Measurements from ENCODE around the gene MAN1C1. TPM values are rescaled to one million over a fixed set of nuclear protein-coding genes. Genes with fewer than 3 reads are reported as not detected.
A peak's percentile ranks its signal among the peaks of the same experiment; 100 is the strongest.

Gene MAN1C1
- total RNA-seq, 1 donor from 2014 or later, result 29.1 TPM

DNA sequence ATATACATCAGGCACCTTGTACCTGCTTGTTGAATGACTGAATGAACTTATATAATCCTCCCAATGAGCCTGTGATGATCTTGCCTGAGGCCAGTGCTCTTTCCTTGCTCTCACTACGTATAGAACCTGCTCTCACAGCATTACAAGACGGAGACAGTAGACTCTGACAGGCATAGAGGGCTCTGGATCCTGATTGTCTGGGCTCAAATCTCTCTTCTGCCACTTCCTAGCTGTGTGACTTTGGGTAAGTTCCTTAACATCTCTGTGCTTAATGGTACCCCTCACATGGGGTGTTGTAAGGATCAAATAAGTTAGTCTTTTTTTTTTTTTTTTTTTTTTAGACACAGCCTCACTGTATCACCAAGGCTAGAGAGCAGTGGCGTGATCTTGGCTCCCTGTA, 4.2 kb upstream of the MAN1C1 start:
- no peak overlapping the region for H3K27ac Mint-ChIP-seq (ENCODE audit: unreplicated experiment)
- H3K36me3 Mint-ChIP-seq (ENCODE audit: low read depth, unreplicated experiment), result no peaks in the 10 kb centered on the region
- H3K4me3 Mint-ChIP-seq (ENCODE audit: unreplicated experiment), result no peak overlapping the region
- no peaks in the 10 kb centered on the region for H3K9me3 Mint-ChIP-seq (ENCODE audit: unreplicated experiment)
- TF ChIP-seq, protein P1, sequence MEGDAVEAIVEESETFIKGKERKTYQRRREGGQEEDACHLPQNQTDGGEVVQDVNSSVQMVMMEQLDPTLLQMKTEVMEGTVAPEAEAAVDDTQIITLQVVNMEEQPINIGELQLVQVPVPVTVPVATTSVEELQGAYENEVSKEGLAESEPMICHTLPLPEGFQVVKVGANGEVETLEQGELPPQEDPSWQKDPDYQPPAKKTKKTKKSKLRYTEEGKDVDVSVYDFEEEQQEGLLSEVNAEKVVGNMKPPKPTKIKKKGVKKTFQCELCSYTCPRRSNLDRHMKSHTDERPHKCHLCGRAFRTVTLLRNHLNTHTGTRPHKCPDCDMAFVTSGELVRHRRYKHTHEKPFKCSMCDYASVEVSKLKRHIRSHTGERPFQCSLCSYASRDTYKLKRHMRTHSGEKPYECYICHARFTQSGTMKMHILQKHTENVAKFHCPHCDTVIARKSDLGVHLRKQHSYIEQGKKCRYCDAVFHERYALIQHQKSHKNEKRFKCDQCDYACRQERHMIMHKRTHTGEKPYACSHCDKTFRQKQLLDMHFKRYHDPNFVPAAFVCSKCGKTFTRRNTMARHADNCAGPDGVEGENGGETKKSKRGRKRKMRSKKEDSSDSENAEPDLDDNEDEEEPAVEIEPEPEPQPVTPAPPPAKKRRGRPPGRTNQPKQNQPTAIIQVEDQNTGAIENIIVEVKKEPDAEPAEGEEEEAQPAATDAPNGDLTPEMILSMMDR (IDR thresholded peaks at IDR 0.05; ENCODE audit: unreplicated experiment), result no peak
- H3K4me1 Mint-ChIP-seq (ENCODE audit: unreplicated experiment), result no peaks in the 10 kb centered on the region
- H3K27me3 Mint-ChIP-seq (ENCODE audit: unreplicated experiment), result peaks cover 5% of the 10 kb centered on the region
- DNase-seq (ENCODE audit: low spot score), result no peak

DNA sequence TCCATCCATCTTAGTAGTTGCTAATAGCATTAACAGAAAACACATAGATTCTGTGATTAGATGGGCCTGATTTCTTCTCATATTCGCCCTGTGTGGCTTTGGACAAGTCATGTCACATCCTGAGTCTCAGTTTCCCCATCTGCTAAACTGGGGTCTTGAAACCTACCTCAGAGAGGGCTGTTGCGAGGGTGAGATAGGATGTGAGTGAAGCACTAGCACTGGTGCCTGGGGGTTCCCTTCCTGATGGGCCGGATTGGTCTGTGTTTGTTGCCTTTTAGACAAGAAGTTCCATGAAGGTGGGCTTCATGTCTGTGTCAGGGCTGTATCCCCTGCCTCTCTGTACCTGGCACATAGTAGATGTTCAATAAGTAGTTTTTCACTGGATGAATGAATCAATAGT, 3.5 kb upstream of the MAN1C1 start:
- Mint-ChIP-seq H3K36me3 (ENCODE audit: low read depth, unreplicated experiment) (no peaks in the 10 kb centered on the region), H3K4me3 (ENCODE audit: unreplicated experiment) (no peak overlapping the region), H3K4me1 (ENCODE audit: unreplicated experiment) (peaks cover under 1% of the 10 kb centered on the region), H3K27me3 (ENCODE audit: unreplicated experiment) (peaks cover 5% of the 10 kb centered on the region), H3K27ac (ENCODE audit: unreplicated experiment) (no peak overlapping the region), H3K9me3 (ENCODE audit: unreplicated experiment) (no peaks in the 10 kb centered on the region)
- DNase-seq (ENCODE audit: low spot score), result no peak
- TF ChIP-seq, protein P1 (IDR thresholded peaks at IDR 0.05; ENCODE audit: unreplicated experiment), result no peak

DNA sequence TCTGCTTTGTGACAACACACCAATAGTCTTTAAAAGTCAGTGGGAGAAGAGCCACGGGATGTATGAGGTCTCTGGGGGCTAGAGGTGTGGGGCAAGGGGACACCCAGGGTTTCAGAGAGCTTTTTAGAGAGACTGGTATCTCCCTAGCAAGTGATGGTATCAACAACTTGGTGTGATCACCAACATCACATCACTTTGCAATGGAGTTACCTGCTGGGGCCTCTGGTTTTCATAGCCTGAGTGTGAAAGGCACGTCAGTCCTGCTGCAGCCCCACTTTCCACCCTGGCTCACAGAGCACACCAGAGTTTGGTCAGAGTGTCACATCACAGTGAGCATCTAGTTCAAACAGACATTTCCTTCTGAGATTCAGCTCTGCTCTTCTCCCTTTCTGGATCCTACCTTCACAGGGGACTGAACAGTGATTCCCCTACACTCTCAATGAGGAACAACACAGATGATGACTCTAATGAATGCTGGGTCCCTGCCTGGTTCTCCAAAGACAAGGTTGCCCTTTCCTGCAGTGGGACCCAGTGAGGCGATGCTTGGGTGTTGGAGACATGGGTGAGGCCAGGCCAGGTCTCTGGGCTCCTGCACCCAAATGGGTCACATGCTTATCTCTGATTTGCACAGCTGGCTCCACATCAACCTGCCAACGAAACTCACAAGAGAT, 2.0 kb upstream of the MAN1C1 start:
- TF ChIP-seq, protein P1 (IDR thresholded peaks at IDR 0.05; ENCODE audit: unreplicated experiment), result no peak

DNA sequence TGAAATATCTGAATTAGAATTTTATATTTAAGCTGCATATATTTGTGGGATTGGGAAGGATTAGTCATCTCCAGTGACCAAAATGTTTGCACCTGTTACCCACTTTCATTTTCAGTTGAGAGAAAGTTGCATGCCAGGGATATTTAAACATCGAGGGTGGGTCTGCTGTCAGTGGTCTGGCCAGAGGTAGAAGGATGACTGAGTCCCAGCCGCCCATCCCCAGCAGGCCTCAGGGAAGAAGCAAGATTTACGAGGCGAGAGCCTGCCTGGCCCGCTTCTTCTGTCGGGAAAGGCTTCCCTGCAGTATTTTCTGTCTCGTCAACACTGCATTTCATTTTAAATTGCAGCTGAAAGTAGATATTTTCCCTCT, 1.4 kb upstream of the MAN1C1 start:
- Mint-ChIP-seq H3K27me3 (ENCODE audit: unreplicated experiment) (peaks cover 13% of the 10 kb centered on the region), H3K9me3 (ENCODE audit: unreplicated experiment) (no peaks in the 10 kb centered on the region), H3K36me3 (ENCODE audit: low read depth, unreplicated experiment) (no peaks in the 10 kb centered on the region), H3K27ac (ENCODE audit: unreplicated experiment) (no peak overlapping the region), H3K4me3 (ENCODE audit: unreplicated experiment) (no peak overlapping the region), H3K4me1 (ENCODE audit: unreplicated experiment) (peaks cover 17% of the 10 kb centered on the region)
- no peak for DNase-seq (ENCODE audit: low spot score)
- TF ChIP-seq, protein P1 (IDR thresholded peaks at IDR 0.05; ENCODE audit: unreplicated experiment), result no peak

More for the DNA sequence above, 2.0 kb upstream of the MAN1C1 start:
- DNase-seq (ENCODE audit: low spot score), result no peak
- Mint-ChIP-seq H3K9me3 (ENCODE audit: unreplicated experiment) (no peaks in the 10 kb centered on the region), H3K27ac (ENCODE audit: unreplicated experiment) (no peak overlapping the region), H3K36me3 (ENCODE audit: low read depth, unreplicated experiment) (no peaks in the 10 kb centered on the region), H3K4me1 (ENCODE audit: unreplicated experiment) (peaks cover 12% of the 10 kb centered on the region), H3K27me3 (ENCODE audit: unreplicated experiment) (peaks cover 13% of the 10 kb centered on the region), H3K4me3 (ENCODE audit: unreplicated experiment) (no peak overlapping the region)

DNA sequence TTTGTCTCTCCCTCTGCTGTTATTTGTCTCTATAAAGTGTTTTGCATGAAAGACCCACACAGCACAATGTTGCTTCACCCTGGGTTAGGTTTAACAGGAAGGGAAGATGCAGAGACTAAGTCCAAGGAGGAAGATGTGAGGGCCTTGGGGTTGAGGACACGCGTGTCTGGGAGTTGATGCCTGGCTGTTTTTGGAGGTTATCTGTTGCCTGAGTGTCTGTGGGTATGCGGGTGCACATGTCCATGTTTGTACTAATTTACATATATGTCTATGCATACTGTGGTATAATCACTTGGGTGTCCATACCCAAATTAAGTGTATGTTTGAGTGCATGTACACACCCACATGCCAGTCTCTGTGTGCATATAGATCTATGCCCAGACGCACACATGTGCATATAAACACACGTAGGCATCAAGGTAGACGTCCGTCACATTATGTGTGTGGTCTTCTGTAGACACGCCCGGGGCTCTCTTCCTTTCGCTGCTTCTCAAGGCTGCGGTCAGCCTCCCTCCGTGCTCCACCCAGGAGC, 962 bp upstream of the MAN1C1 start:
- peak overlapping the region; percentile 10 for H3K27ac Mint-ChIP-seq (ENCODE audit: unreplicated experiment)
- peaks cover 22% of the 10 kb centered on the region for H3K4me1 Mint-ChIP-seq (ENCODE audit: unreplicated experiment)
- no peaks in the 10 kb centered on the region for H3K9me3 Mint-ChIP-seq (ENCODE audit: unreplicated experiment)
- TF ChIP-seq, protein P1 (IDR thresholded peaks at IDR 0.05; ENCODE audit: unreplicated experiment), result no peak
- no peak for DNase-seq (ENCODE audit: low spot score)
- peak overlapping the region; percentile 74 for H3K4me3 Mint-ChIP-seq (ENCODE audit: unreplicated experiment)
- H3K36me3 Mint-ChIP-seq (ENCODE audit: low read depth, unreplicated experiment), result no peaks in the 10 kb centered on the region
- H3K27me3 Mint-ChIP-seq (ENCODE audit: unreplicated experiment), result peaks cover 13% of the 10 kb centered on the region

Data from endothelial cell (in vitro differentiated cells).